IMR-90 (cell line): ENCODE data around the gene WSB1. TPM values are rescaled to one million over a fixed set of nuclear protein-coding genes. Genes with fewer than 3 reads are reported as not detected.

Source experiments
- ATAC-seq: fragments of 200-7000 bp; cut with Tn5 transposase; 2 replicates; pipeline ENCODE4 v1.9.1; 2020; ENCODE audit warnings: low read depth, mild to moderate bottlenecking, moderate library complexity
- BruUV-seq: library from RNA; stranded (reverse); fragments of 400-500 nt; replicated peaks from 2 replicates; lab custom pipeline; 2021; lab: Mats Ljungman, UMichigan
- CTCF ChIA-PET: fragments of 300-600 bp; formaldehyde crosslinking; extraction: SDS; loops from one replicate; lab custom pipeline; 2021; ENCODE audit warnings: antibody characterized with exemption; lab: Yijun Ruan, JAX
- POLR2A ChIA-PET: fragments of 300-600 bp; sonication (Branson Sonifier 250); formaldehyde crosslinking; loops from one replicate; lab custom pipeline; 2022; ENCODE audit warnings: antibody characterized with exemption; ENCODE audit not compliant: unreplicated experiment; lab: Charles Lee
- DNase-seq: peaks from one replicate; pipeline ENCODE4 v3.0.0; 2013
- H2AFZ ChIP-seq: replicated peaks from 2 replicates; pipeline ENCODE3; 2013; ENCODE audit warnings: low read length, mild to moderate bottlenecking; ENCODE audit not compliant: poor library complexity
- H2AK5ac ChIP-seq: 2 replicates; pipeline ENCODE4 v1.6.1; 2013; ENCODE audit warnings: low read depth, low read length, inconsistent platforms
- H2AK9ac ChIP-seq: replicated peaks from 2 replicates; pipeline ENCODE3; 2013; ENCODE audit warnings: mild to moderate bottlenecking, low read depth, low read length, moderate library complexity; ENCODE audit not compliant: poor library complexity
- H2BK120ac ChIP-seq: 2 replicates; pipeline ENCODE4 v1.6.1; 2013; ENCODE audit warnings: low read depth, low read length, inconsistent platforms
- H2BK15ac ChIP-seq: 3 replicates; pipeline ENCODE4 v1.6.1; 2013; ENCODE audit warnings: low read depth, low read length, inconsistent platforms
- H2BK20ac ChIP-seq: 2 replicates; pipeline ENCODE4 v1.6.1; 2013; ENCODE audit warnings: low read depth, mild to moderate bottlenecking, inconsistent platforms, low read length, moderate library complexity
- H2BK5ac ChIP-seq: 2 replicates; pipeline ENCODE4 v1.6.1; 2013; ENCODE audit warnings: mild to moderate bottlenecking, low read depth, low read length, inconsistent platforms; ENCODE audit not compliant: poor library complexity, severe bottlenecking
- H3K14ac ChIP-seq: replicated peaks from 2 replicates; pipeline ENCODE4 v1.6.1; 2013; ENCODE audit warnings: low read depth, low read length, inconsistent platforms
- H3K18ac ChIP-seq: 2 replicates; pipeline ENCODE4 v1.6.1; 2013; ENCODE audit warnings: low read depth, low read length, control low read depth
- H3K23ac ChIP-seq: 2 replicates; pipeline ENCODE4 v1.6.1; 2013; ENCODE audit warnings: low read depth, low read length, inconsistent platforms
- H3K27ac ChIP-seq: 2 replicates; pipeline ENCODE4 v1.5.1; 2013; ENCODE audit warnings: mild to moderate bottlenecking, control low read depth, low read length; ENCODE audit not compliant: insufficient read depth
- H3K27me3 ChIP-seq: 2 replicates; pipeline ENCODE4 v1.6.1; 2013; ENCODE audit warnings: low read length; ENCODE audit not compliant: control insufficient read depth, insufficient read depth
- H3K36me3 ChIP-seq: 2 replicates; pipeline ENCODE4 v1.6.1; 2013; ENCODE audit warnings: low read length, mixed read lengths; ENCODE audit not compliant: control insufficient read depth, insufficient read depth
- H3K4ac ChIP-seq: 2 replicates; pipeline ENCODE4 v1.6.1; 2013; ENCODE audit warnings: low read depth, low read length, inconsistent platforms
- H3K4me1 ChIP-seq: 2 replicates; pipeline ENCODE4 v1.6.1; 2013; ENCODE audit warnings: low read length, mixed read lengths; ENCODE audit not compliant: control insufficient read depth, insufficient read depth
- H3K4me2 ChIP-seq: 2 replicates; pipeline ENCODE4 v1.6.1; 2013; ENCODE audit warnings: low read depth, mild to moderate bottlenecking, control low read depth, low read length, moderate library complexity
- H3K4me3 ChIP-seq: 2 replicates; pipeline ENCODE4 v1.5.1; 2013; ENCODE audit warnings: low read depth, mild to moderate bottlenecking, control low read depth, low read length, moderate library complexity; ENCODE audit not compliant: insufficient read depth
- H3K56ac ChIP-seq: 2 replicates; pipeline ENCODE4 v1.6.1; 2013; ENCODE audit warnings: low read length, inconsistent platforms; ENCODE audit not compliant: insufficient read depth; ENCODE audit errors: extremely low read depth
- H3K79me1 ChIP-seq, 2 experiments: 2 replicates each; pipeline ENCODE4 v1.6.1; 2013; ENCODE audit warnings: low read length in 2 of 2, inconsistent platforms in 1 of 2, low read depth in 1 of 2
- H3K9ac ChIP-seq: 2 replicates; pipeline ENCODE4 v1.6.1; 2013; ENCODE audit warnings: low read depth, low read length, control low read depth
- H3K9me1 ChIP-seq: 2 replicates; pipeline ENCODE4 v1.6.1; 2013; ENCODE audit warnings: low read length, inconsistent platforms; ENCODE audit not compliant: insufficient read depth
- H3K9me3 ChIP-seq: 2 replicates; pipeline ENCODE4 v1.6.1; 2013; ENCODE audit warnings: low read length; ENCODE audit not compliant: control insufficient read depth, insufficient read depth
- H4K20me1 ChIP-seq: 2 replicates; pipeline ENCODE4 v1.6.1; 2013; ENCODE audit warnings: low read length, inconsistent platforms; ENCODE audit not compliant: insufficient read depth
- H4K5ac ChIP-seq: 2 replicates; pipeline ENCODE4 v1.6.1; 2013; ENCODE audit warnings: mild to moderate bottlenecking, low read depth, low read length, control low read depth
- H4K8ac ChIP-seq, 2 experiments: 2 replicates each; pipeline ENCODE4 v1.6.1; 2013; ENCODE audit warnings: low read depth in 2 of 2, low read length in 2 of 2, control low read depth in 1 of 2, inconsistent platforms in 1 of 2
- H4K91ac ChIP-seq: 2 replicates; pipeline ENCODE4 v1.6.1; 2013; ENCODE audit warnings: low read depth, low read length, inconsistent platforms; ENCODE audit not compliant: insufficient read depth
- CEBPB ChIP-seq: IDR thresholded peaks from 2 replicates; pipeline ENCODE4 v1.6.1; 2012; ENCODE audit warnings: low read depth, low read length, improper control_type of control experiment
- WGBS, 2 experiments: methylation state at CpG; one replicate each; pipeline versions ENCODE4 v1.1.5 to v1.1.7; 2013; ENCODE audit warnings: missing lambda C conversion rate in 2 of 2; ENCODE audit not compliant: insufficient read length in 1 of 2; ENCODE audit errors: extremely low coverage in 2 of 2; 5-methylcytosine and 5-hydroxymethylcytosine counted together
- dilution Hi-C: fragments of 300-500 bp; cut with HindIII; formaldehyde crosslinking; loops from one replicate; pipeline ENCODE4 v1.14.3; 2018; ENCODE audit warnings: low sequenced_read_pairs; ENCODE audit not compliant: unreplicated experiment
- in situ Hi-C: fragments of 300-500 bp; cut with MboI; formaldehyde crosslinking; loops from 3 replicates; pipeline ENCODE4 v1.14.3; 2019; ENCODE audit warnings: low sequenced_read_pairs, inconsistent platforms, mixed read lengths
- intact Hi-C: fragments of 100-400 bp; cut with micrococcal nuclease; formaldehyde crosslinking; loops from 2 replicates; pipeline ENCODE4 v1.10.0; 2022
- polyA plus RNA-seq, 3 experiments: library from polyadenylated mRNA; depleted of rRNA; stranded (reverse); fragments of >200 nt; gene quantifications; 2 replicates each; pipeline ENCODE4 v1.2.3, GENCODE V29; 2012; ENCODE audit warnings: low replicate concordance in 1 of 3
- total RNA-seq: library from RNA; depleted of rRNA; stranded (reverse); fragments of >200 nt; gene quantifications from 2 replicates; pipeline ENCODE4 v1.2.3, GENCODE V29; 2012
- TF ChIP-seq, protein P1 (sequence below): conservative IDR thresholded peaks from 2 replicates; pipeline ENCODE4 v1.5.1; 2012; ENCODE audit warnings: mild to moderate bottlenecking, low read depth, low read length, improper control_type of control experiment

The WSB1 gene
- total and polyA plus RNA-seq, 2 of the 4 experiments (the other 2 are of a cell fraction): 140 to 266 TPM

DNA sequence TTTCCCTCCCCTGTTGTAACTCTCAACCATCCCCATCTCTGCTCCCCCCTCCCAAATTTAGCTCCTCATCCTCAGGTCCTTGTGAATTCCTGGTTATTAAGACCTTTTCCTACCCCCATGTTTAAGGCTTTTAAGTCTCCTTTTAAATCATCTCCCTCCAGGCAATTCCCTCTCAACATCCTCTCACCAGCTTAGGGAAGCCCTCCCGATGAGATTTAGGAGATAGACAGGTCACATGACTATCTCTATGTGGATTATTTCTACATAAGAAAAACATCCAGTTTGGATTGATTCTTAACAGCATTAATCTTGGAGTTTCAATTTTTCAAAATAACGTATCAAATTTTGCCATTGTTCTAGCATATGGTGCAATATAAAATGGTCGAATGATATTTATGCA lies 12.5 kb upstream of the WSB1 start:
- Histone ChIP-seq H3K36me3 (no peaks in the 10 kb centered on the region), H3K4me3 (no peak overlapping the region), H3K4me1 (peaks cover 2% of the 10 kb centered on the region; the same call in 1 of the 2 replicates), H4K8ac (no peak overlapping the region), H3K27ac (no peak overlapping the region), H3K4ac (no peak overlapping the region), H2BK20ac (no peak overlapping the region), H3K9me3 (no peaks in the 10 kb centered on the region), H2BK5ac (no peak overlapping the region), H4K20me1 (no peaks in the 10 kb centered on the region), H3K14ac (no peak overlapping the region), H2BK15ac (no peak overlapping the region), H2AK5ac (no peak overlapping the region), H3K18ac (no peak overlapping the region), H4K5ac (no peak overlapping the region), H3K23ac (no peak overlapping the region), H3K27me3 (peaks cover 2% of the 10 kb centered on the region; the same call in 1 of the 2 replicates), H4K91ac (no peak overlapping the region), H3K79me1 (no peaks in the 10 kb centered on the region), H3K56ac (no peak overlapping the region), H3K9me1 (no peaks in the 10 kb centered on the region), H2AK9ac (no peak overlapping the region), H2AFZ (no peak overlapping the region), H3K9ac (no peak overlapping the region), H2BK120ac (no peak overlapping the region), H3K4me2 (no peak overlapping the region)
- intact Hi-C loops: no loop called here
- DNase-seq (no peak), ATAC-seq (no peak)
- ChIA-PET CTCF (no interaction called here), POLR2A (no interaction called here)
- dilution Hi-C loops: no loop called here
- in situ Hi-C loops: no loop called here
- BruUV-seq: no TSS peak
- TF ChIP-seq, protein P1, sequence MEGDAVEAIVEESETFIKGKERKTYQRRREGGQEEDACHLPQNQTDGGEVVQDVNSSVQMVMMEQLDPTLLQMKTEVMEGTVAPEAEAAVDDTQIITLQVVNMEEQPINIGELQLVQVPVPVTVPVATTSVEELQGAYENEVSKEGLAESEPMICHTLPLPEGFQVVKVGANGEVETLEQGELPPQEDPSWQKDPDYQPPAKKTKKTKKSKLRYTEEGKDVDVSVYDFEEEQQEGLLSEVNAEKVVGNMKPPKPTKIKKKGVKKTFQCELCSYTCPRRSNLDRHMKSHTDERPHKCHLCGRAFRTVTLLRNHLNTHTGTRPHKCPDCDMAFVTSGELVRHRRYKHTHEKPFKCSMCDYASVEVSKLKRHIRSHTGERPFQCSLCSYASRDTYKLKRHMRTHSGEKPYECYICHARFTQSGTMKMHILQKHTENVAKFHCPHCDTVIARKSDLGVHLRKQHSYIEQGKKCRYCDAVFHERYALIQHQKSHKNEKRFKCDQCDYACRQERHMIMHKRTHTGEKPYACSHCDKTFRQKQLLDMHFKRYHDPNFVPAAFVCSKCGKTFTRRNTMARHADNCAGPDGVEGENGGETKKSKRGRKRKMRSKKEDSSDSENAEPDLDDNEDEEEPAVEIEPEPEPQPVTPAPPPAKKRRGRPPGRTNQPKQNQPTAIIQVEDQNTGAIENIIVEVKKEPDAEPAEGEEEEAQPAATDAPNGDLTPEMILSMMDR: no peak
- no peak for TF ChIP-seq CEBPB
- WGBS, 2 experiments: 80% methylated on average over 1 of the region's 3 CpGs; no CpG with 5 or more reads in 1 of the 2 experiments
